SU-DHL-6 (cell line): ENCODE measurements around the gene PDPN.

Source experiments
- CTCF ChIP-seq: fragments of 200-600 bp; sonication (generic); IDR thresholded peaks from one replicate; pipeline ENCODE4 v1.5.1; 2017; ENCODE audit warnings: antibody characterized with exemption, mild to moderate bottlenecking, low read length, moderate library complexity; ENCODE audit not compliant: insufficient read depth, poor library complexity, severe bottlenecking
- EZH2phosphoT487 ChIP-seq: fragments of 200-600 bp; sonication (generic), shearing (Covaris generic); conservative IDR thresholded peaks from 2 replicates; pipeline ENCODE4 v1.6.1; 2018; ENCODE audit warnings: mild to moderate bottlenecking, antibody characterized with exemption, low read length, moderate library complexity, mixed read lengths

- no peak for TF ChIP-seq CTCF
- TF ChIP-seq EZH2phosphoT487: no peak
Observed at GRCh38 chr1:13617108-13617507, 33.5 kb downstream of the PDPN start.
